Panc1 (cell line): ENCODE measurements around the gene DDX24. TPM values are rescaled to one million over a fixed set of nuclear protein-coding genes. Genes with fewer than 3 reads are reported as not detected.

Experiments
- ATAC-seq: fragments of 200-7000 bp; cut with Tn5 transposase; 2 replicates; pipeline ENCODE4 v1.9.1; 2020; ENCODE audit warnings: mild to moderate bottlenecking, moderate library complexity
- BruUV-seq: library from RNA; stranded (reverse); fragments of 400-500 nt; replicated peaks from 2 replicates; lab custom pipeline; 2021; lab: Mats Ljungman, UMichigan
- CTCF ChIA-PET: fragments of 300-600 bp; sonication (Branson Sonifier 250); formaldehyde crosslinking; loops from one replicate; lab custom pipeline; 2022; ENCODE audit warnings: antibody characterized with exemption; lab: Charles Lee
- POLR2A ChIA-PET: fragments of 300-600 bp; sonication (Branson Sonifier 250); formaldehyde crosslinking; loops from one replicate; lab custom pipeline; 2022; ENCODE audit warnings: antibody characterized with exemption; lab: Charles Lee
- DNase-seq: peaks from one replicate; pipeline ENCODE4 v3.0.0-alpha.2; 2010; ENCODE audit warnings: low read depth, low spot score
- H3K27ac ChIP-seq: 2 replicates; pipeline ENCODE4 v1.5.1; 2011; ENCODE audit warnings: mild to moderate bottlenecking, low read length, inconsistent platforms
- H3K27me3 ChIP-seq: fragments of 200-500 bp; sonication (Bioruptor generic); 2 replicates; pipeline ENCODE4 v1.6.0; 2014; ENCODE audit warnings: low read length, inconsistent platforms; ENCODE audit not compliant: control insufficient read depth, insufficient read depth
- H3K36me3 ChIP-seq: fragments of 200-500 bp; sonication (Bioruptor generic); 2 replicates; pipeline ENCODE4 v1.5.1; 2014; ENCODE audit warnings: inconsistent platforms, mild to moderate bottlenecking, low read length, moderate library complexity; ENCODE audit not compliant: control insufficient read depth, insufficient read depth
- H3K4me1 ChIP-seq: 2 replicates; pipeline ENCODE4 v1.5.1; 2011; ENCODE audit warnings: inconsistent platforms, mild to moderate bottlenecking, low read length, moderate library complexity; ENCODE audit not compliant: control insufficient read depth, insufficient read depth
- H3K4me3 ChIP-seq, 2 experiments: 2 replicates each; pipeline ENCODE4 v1.5.1; 2011 to 2012; ENCODE audit warnings: low read depth in 2 of 2, low read length in 2 of 2, mild to moderate bottlenecking in 2 of 2, inconsistent platforms in 1 of 2, moderate library complexity in 1 of 2
- H3K9me3 ChIP-seq: fragments of 200-500 bp; sonication (Bioruptor generic); 2 replicates; pipeline ENCODE4 v1.5.1; 2014; ENCODE audit warnings: low read depth, mild to moderate bottlenecking, inconsistent platforms, low read length, moderate library complexity; ENCODE audit not compliant: control insufficient read depth, insufficient read depth
- CTCF ChIP-seq: fragments of 450-650 bp; IDR thresholded peaks from 2 replicates; pipeline ENCODE4 v1.5.1; 2017; ENCODE audit warnings: mild to moderate bottlenecking
- POLR2AphosphoS5 ChIP-seq: IDR thresholded peaks from 2 replicates; pipeline ENCODE4 v1.6.1; 2012; ENCODE audit warnings: mild to moderate bottlenecking, low read depth, low read length, moderate library complexity
- REST ChIP-seq, 2 experiments: IDR thresholded peaks; 2 replicates each; pipeline ENCODE4 v1.6.1; 2011 to 2012; ENCODE audit warnings: low read depth in 2 of 2, control low read depth in 1 of 2, low read length in 1 of 2, mild to moderate bottlenecking in 1 of 2, moderate library complexity in 1 of 2; ENCODE audit not compliant: insufficient read depth in 1 of 2
- SIN3A ChIP-seq: IDR thresholded peaks from 2 replicates; pipeline ENCODE4 v1.6.1; 2012; ENCODE audit warnings: low read depth, mild to moderate bottlenecking, low read length, moderate library complexity, borderline replicate concordance; ENCODE audit not compliant: insufficient read depth
- TCF7L2 ChIP-seq: IDR thresholded peaks from 2 replicates; pipeline ENCODE4 v1.6.1; 2011; ENCODE audit warnings: mild to moderate bottlenecking, low read depth, low read length, inconsistent platforms
- in situ Hi-C: cut with HindIII; loops from 2 replicates; pipeline ENCODE4 v1.10.0; 2016; ENCODE audit warnings: low sequenced_read_pairs, low pct_unique_long_range_greater_than_20kb
- intact Hi-C: fragments of 100-400 bp; cut with micrococcal nuclease; formaldehyde crosslinking; loops from one replicate; pipeline ENCODE4 v1.10.0; 2022; ENCODE audit not compliant: unreplicated experiment
- total RNA-seq: library from RNA; stranded (reverse); gene quantifications from one replicate; pipeline ENCODE4 v1.2.1, GENCODE V29; 2021; ENCODE audit not compliant: unreplicated experiment

The DDX24 gene
- total RNA-seq, 1 experiment from 2014 or later: 103 TPM

- ChIA-PET POLR2A (no interaction called here), CTCF (no interaction called here)
- in situ Hi-C loops: no loop called here
- DNase-seq (no peak), ATAC-seq (no peak)
- BruUV-seq: no TSS peak
- Histone ChIP-seq H3K36me3 (peaks cover 13% of the 10 kb centered on the region), H3K9me3 (no peaks in the 10 kb centered on the region), H3K4me1 (no peaks in the 10 kb centered on the region), H3K27ac (no peak overlapping the region), H3K27me3 (no peaks in the 10 kb centered on the region), H3K4me3 (no peak overlapping the region)
- TF ChIP-seq CTCF (no peak), REST (IDR thresholded peaks at IDR 0.05; ENCODE audit: insufficient read depth in 1 of 2, low read depth in 2 of 2, low read length in 1 of 2) (no peak), TCF7L2 (no peak), POLR2AphosphoS5 (no peak), SIN3A (no peak)
- intact Hi-C loops: no loop called here
Measured at GRCh38 chr14:94058674-94059138, 22.3 kb downstream of the DDX24 start.

GRCh38 chr14:94058128-94058673, 22.8 kb downstream of the DDX24 start:
- CTCF ChIA-PET: interaction anchor here (1.2 kb wide), 1 partner anchor 79 kb away, joined by 3 read pairs; no protein-coding TSS in a partner anchor
- Histone ChIP-seq H3K27me3 (no peaks in the 10 kb centered on the region), H3K4me1 (no peaks in the 10 kb centered on the region), H3K27ac (no peak overlapping the region), H3K9me3 (no peaks in the 10 kb centered on the region), H3K4me3 (no peak overlapping the region), H3K36me3 (peaks cover 13% of the 10 kb centered on the region)
- TF ChIP-seq TCF7L2 (no peak), SIN3A (no peak), POLR2AphosphoS5 (no peak), CTCF (no peak), REST (IDR thresholded peaks at IDR 0.05; ENCODE audit: insufficient read depth in 1 of 2, low read depth in 2 of 2, low read length in 1 of 2) (no peak)
- DNase-seq (no peak), ATAC-seq (no peak)
- intact Hi-C loops: no loop called here
- POLR2A ChIA-PET: no interaction called here
- no TSS peak for BruUV-seq
- in situ Hi-C loops: no loop called here
